Heart right ventricle (tissue), 16 donors: Measurements from ENCODE around the gene TUBG1. TPM values are rescaled to one million over a fixed set of nuclear protein-coding genes. Genes with fewer than 3 reads are reported as not detected.

Experiments used
- ATAC-seq, 8 donors: fragments of 200-7000 bp; cut with Tn5 transposase; one replicate each; pipeline ENCODE4 v1.9.1; 2020; ENCODE audit warnings: mild to moderate bottlenecking in 8 of 8, moderate library complexity in 8 of 8, moderate number of reproducible peaks in 1 of 8
- DNase-seq, 2 donors: peaks; one replicate each; pipeline ENCODE4 v3.0.0-alpha.2; 2020
- H3K27ac ChIP-seq, 10 donors: fragments of 200-600 bp; sonication (generic) in 2 of 10; one replicate each; pipeline versions ENCODE4 v1.5.0 to v1.8.0; 2020 to 2022; ENCODE audit warnings: mild to moderate bottlenecking in 3 of 10
- H3K27me3 ChIP-seq, 7 donors: fragments of 200-600 bp; one replicate each; pipeline ENCODE4 v1.8.0; 2021 to 2022; ENCODE audit warnings: mild to moderate bottlenecking in 2 of 7
- H3K36me3 ChIP-seq, 9 donors: fragments of 200-600 bp; sonication (generic) in 1 of 9; one replicate each; pipeline versions ENCODE4 v1.5.0 to v1.8.0; 2020 to 2022; ENCODE audit warnings: mild to moderate bottlenecking in 2 of 9
- H3K4me1 ChIP-seq, 9 donors: fragments of 200-600 bp; sonication (generic) in 1 of 9; one replicate each; pipeline versions ENCODE4 v1.5.0 to v1.8.0; 2020 to 2022; ENCODE audit warnings: mild to moderate bottlenecking in 4 of 9
- H3K4me3 ChIP-seq, 10 donors: fragments of 200-600 bp; sonication (generic) in 2 of 10; one replicate each; pipeline versions ENCODE4 v1.5.0 to v1.8.0; 2020 to 2022; ENCODE audit warnings: mild to moderate bottlenecking in 7 of 10, moderate library complexity in 2 of 10
- H3K9me3 ChIP-seq, 11 donors: fragments of 200-600 bp in 10 of 11; sonication (generic) in 2 of 11; one replicate each; pipeline versions ENCODE4 v1.5.0 to v1.8.0; 2013 to 2022; ENCODE audit warnings: mild to moderate bottlenecking in 2 of 11, control low read depth in 1 of 11, moderate library complexity in 1 of 11
- CTCF ChIP-seq, 9 donors: fragments of 200-600 bp; sonication (generic) in 2 of 9; IDR thresholded peaks; one replicate each; pipeline versions ENCODE4 v1.5.0 to v1.8.0; 2021 to 2022; ENCODE audit warnings: antibody characterized with exemption in 9 of 9, mild to moderate bottlenecking in 5 of 9, moderate library complexity in 1 of 9
- WGBS, 2 donors: extraction: QIAGEN DNeasy Blood & Tissue Kit; methylation state at CpG; one replicate each; pipeline ENCODE4 v1.1.7; 2013; ENCODE audit warnings: inconsistent platforms in 1 of 2; 5-methylcytosine and 5-hydroxymethylcytosine counted together
- intact Hi-C, 10 donors: fragments of 100-400 bp; cut with DNase I; formaldehyde crosslinking; loops; one replicate each; pipeline versions ENCODE4 v1.11.1 to v1.14.2; 2022
- polyA plus RNA-seq, 2 donors: library from polyadenylated mRNA; stranded (reverse); fragments of 200-250 nt; gene quantifications; one replicate each; pipeline ENCODE4 v1.2.3, GENCODE V29; 2013
- total RNA-seq, 10 donors: library from RNA; stranded (reverse); fragmentation: NEBNext Ultra II Directional in 3 of 10; extraction: Animal tissue kit (Norgen Biotek cat#: 25700) in 3 of 10; gene quantifications; one replicate each; pipeline versions ENCODE4 v1.2.1 to v1.2.4, GENCODE V29; 2021 to 2023
- donor health status: Arrhythmogenic right ventricular cardiomyopathy.
- donor health status: ischemic (EF 13 %, LVEDD 7.1; RV severe dilation, severe dysfunction).
- donor health status: healthy with polysubstance abuse.
- donor health status: DM: no; HTN: yes; CAD: no.
- donor health status: DM: no; HTN: no; CAD: no.
- donor health status: ischemic (EF 25% LVEDD 6.9; RV normal size, moderate dysfunction).
- donor health status: ischemic (EF 25% LVEDD 5.7; RV mildly dilated, moderate dysfunction).
- donor health status: healthy.
- donor health status: DM: yes; HTN: yes; CAD: no.
- donor health status: Ischemic cardiomyopathy.
- donor health status: ischemic (EF 35%, LVEDD 5.7; RV mildly dilated, moderate dysfunction).
- donor health status: nonischemic (EF 11% LVEDD 7.7; RV severe dilation, severe dysfunction).
- donor health status: DM: yes; HTN: yes; CAD: no.
- donor health status: PGD.
- donor health status: ischemic (EF 29% LVEDD 5.4; RV normal size, mild dysfunction).
- donor health status: nonischemic (EF 23%, LVEDD 6.1; RV moderate dilation, normal function).

TUBG1 gene
- total and polyA plus RNA-seq, 12 donors, result 28.2 to 107 (median 43.7) TPM

DNA sequence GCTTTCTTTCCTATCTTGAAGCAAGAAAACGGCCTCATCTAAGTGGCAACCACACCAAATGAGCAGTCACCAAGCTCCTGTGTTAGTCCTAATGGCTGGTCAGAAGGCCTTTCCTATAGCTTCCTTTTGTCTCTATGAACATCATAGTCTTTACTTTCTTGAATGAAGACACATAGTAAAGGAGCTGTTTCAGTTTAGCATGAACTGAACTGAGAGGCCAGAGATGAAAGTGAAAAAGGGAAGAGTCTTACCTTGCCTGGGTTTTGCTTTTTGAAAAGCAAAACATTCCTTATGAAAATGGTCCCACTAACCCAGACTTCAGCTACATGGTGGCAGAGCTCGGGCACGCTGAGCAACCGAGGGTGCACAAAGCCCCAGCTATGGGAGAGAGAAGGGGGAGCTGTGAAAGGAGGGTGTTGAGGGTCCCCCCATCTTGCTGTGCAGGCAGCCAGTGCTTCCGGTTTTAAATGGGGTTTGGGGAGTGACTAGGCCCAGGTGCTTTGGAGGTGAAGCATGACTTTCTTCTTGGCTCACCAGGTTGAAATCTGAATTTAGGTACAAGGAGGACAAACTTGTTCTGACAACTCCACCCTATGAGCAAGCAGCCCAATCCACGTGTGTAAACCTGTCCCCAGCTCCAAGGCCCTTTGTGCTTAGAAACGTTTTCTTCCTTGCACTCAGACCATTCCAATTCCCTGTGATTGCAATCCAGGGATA is 22.8 kb upstream of the TUBG1 start:
- DNase-seq (no peak), ATAC-seq (no peak)
- H3K36me3 ChIP-seq, result peaks cover 0 to 100% (median 77%) of the 10 kb centered on the region in 9 donors
- no peaks in the 10 kb centered on the region for H3K27me3 ChIP-seq
- intact Hi-C loops, result loop anchor here in 1 of 10 donors (10.0 kb wide), 1 partner anchor 98 kb away; the partner anchor contains the start of genes CCR10 and CNTNAP1
- H3K9me3 ChIP-seq, result no peaks in the 10 kb centered on the region
- H3K4me3 ChIP-seq, result no peak overlapping the region
- H3K4me1 ChIP-seq, result peaks cover 0 to 34% (median 17%) of the 10 kb centered on the region in 9 donors
- 78 to 79% methylated on average over 7 of the region's 7 CpGs for WGBS, 2 donors
- peak overlapping the region in 4 of 10 donors; percentile 11 to 44 (median 29) for H3K27ac ChIP-seq
- no peak for TF ChIP-seq CTCF (IDR thresholded peaks at IDR 0.05)

DNA sequence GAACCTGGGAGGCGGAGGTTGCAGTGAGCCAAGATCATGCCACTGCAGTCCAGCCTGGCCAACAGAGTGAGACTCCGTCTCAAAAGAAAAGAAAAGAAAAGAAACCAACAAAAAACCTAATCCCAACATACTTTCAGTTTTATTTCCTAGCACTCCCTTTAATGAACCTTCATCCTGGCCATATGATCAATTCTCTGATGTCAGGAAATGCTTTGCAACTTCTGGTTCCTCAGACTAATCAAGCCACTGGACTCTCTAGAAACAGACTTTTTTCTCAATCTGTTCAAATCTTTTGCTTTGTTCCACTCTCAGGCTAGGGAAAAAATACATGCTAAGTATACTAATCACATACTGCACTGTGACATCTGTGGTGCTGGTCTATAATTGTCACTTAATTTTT is 18.6 kb upstream of the TUBG1 start:
- peaks cover 0 to 92% (median 38%) of the 10 kb centered on the region in 9 donors for H3K36me3 ChIP-seq
- H3K9me3 ChIP-seq, result no peaks in the 10 kb centered on the region
- TF ChIP-seq CTCF (IDR thresholded peaks at IDR 0.05), result no peak
- DNase-seq (no peak), ATAC-seq (no peak)
- intact Hi-C loops, result no loop called here
- no peaks in the 10 kb centered on the region for H3K27me3 ChIP-seq
- H3K27ac ChIP-seq, result no peak overlapping the region
- H3K4me1 ChIP-seq, result peaks cover 0 to 20% (median 10%) of the 10 kb centered on the region in 9 donors
- no peak overlapping the region for H3K4me3 ChIP-seq
- 86 to 92% methylated on average over 2 of the region's 2 CpGs for WGBS, 2 donors

GRCh38 chr17:42591411-42591810 is 18.1 kb upstream of the TUBG1 start:
- no peak overlapping the region for H3K4me3 ChIP-seq
- DNase-seq, result no peak

GRCh38 chr17:42596386-42596785 is 13.1 kb upstream of the TUBG1 start:
- ATAC-seq (no peak), DNase-seq (no peak)
- 83 to 86% methylated on average over 3 of the region's 3 CpGs for WGBS, 2 donors
- no peak for TF ChIP-seq CTCF (IDR thresholded peaks at IDR 0.05)
- intact Hi-C loops, result no loop called here
- no peak overlapping the region for H3K27ac ChIP-seq
- no peak overlapping the region for H3K4me3 ChIP-seq
- peaks cover 4 to 18% (median 13%) of the 10 kb centered on the region in 9 donors for H3K4me1 ChIP-seq
- peaks cover 0 to 55% (median 5%) of the 10 kb centered on the region in 9 donors for H3K36me3 ChIP-seq
- no peaks in the 10 kb centered on the region for H3K9me3 ChIP-seq
- H3K27me3 ChIP-seq, result no peaks in the 10 kb centered on the region

More at GRCh38 chr17:42591411-42591810, 18.1 kb upstream of the TUBG1 start:
- Histone ChIP-seq H3K27ac (no peak overlapping the region), H3K4me1 (peaks cover 0 to 16% (median 6%) of the 10 kb centered on the region in 9 donors), H3K36me3 (peaks cover 0 to 92% (median 34%) of the 10 kb centered on the region in 9 donors), H3K27me3 (no peaks in the 10 kb centered on the region), H3K9me3 (no peaks in the 10 kb centered on the region)
- TF ChIP-seq CTCF (IDR thresholded peaks at IDR 0.05), result no peak
- no peak for ATAC-seq
- intact Hi-C loops, result no loop called here
- WGBS, 2 donors, result 91 to 95% methylated on average over 9 of the region's 9 CpGs
